Pancreas (tissue), 10 donors: ENCODE measurements around the gene PLEKHH3. TPM values are rescaled to one million over a fixed set of nuclear protein-coding genes. Genes with fewer than 3 reads are reported as not detected.
"Not testable (repeated sequence)": the region's sequence is repeated elsewhere in the genome, so short reads cannot be mapped to it uniquely, and the experiment has no call there.

Source experiments
- ATAC-seq, 4 donors: fragments of 200-7000 bp; cut with Tn5 transposase; one replicate each; pipeline versions ENCODE4 v1.8.0 to v1.9.1; 2020; ENCODE audit warnings: mild to moderate bottlenecking in 4 of 4, moderate library complexity in 4 of 4
- DNase-seq, 6 donors: peaks; one replicate each; pipeline ENCODE4 v3.0.0-alpha.2; 2020
- FAIRE-seq: peaks from 2 replicates; lab custom pipeline; 2012; peaks lifted over from hg19 to GRCh38; lab: Jason Lieb, UNC
- H3K27ac ChIP-seq, 4 donors: fragments of 200-600 bp; sonication (generic); 1 replicate in 3 of 4; 2 replicates in 1 of 4; pipeline versions ENCODE4 v1.5.0 to v1.8.0; 2020
- H3K27me3 ChIP-seq, 4 donors: fragments of 200-600 bp; one replicate each; pipeline ENCODE4 v1.8.0; 2021
- H3K36me3 ChIP-seq, 3 donors: fragments of 200-600 bp; sonication (generic) in 1 of 3; one replicate each; pipeline versions ENCODE4 v1.5.0 to v1.8.0; 2020 to 2021
- H3K4me1 ChIP-seq, 3 donors: fragments of 200-600 bp; one replicate each; pipeline ENCODE4 v1.8.0; 2021
- H3K4me3 ChIP-seq, 4 donors: fragments of 200-600 bp; sonication (generic) in 2 of 4; one replicate each; pipeline versions ENCODE4 v1.5.0 to v1.8.0; 2020 to 2021
- H3K9me3 ChIP-seq, 4 donors: fragments of 200-600 bp; one replicate each; pipeline ENCODE4 v1.8.0; 2021
- WGBS, 2 donors: extraction: QIAGEN DNeasy Blood & Tissue Kit; methylation state at CpG; one replicate each; pipeline ENCODE4 v1.1.7; 2013; 5-methylcytosine and 5-hydroxymethylcytosine counted together
- intact Hi-C, 3 donors: fragments of 100-400 bp; cut with DNase I; formaldehyde crosslinking; loops; one replicate each; pipeline versions ENCODE4 v1.11.1 to v1.14.2; 2022
- polyA plus RNA-seq, 2 donors: library from polyadenylated mRNA; stranded (reverse); fragments of 200-250 nt; gene quantifications; one replicate each; pipeline ENCODE4 v1.2.3, GENCODE V29; 2013
- total RNA-seq, 6 donors: library from RNA; stranded (reverse); fragmentation: NEBNext Ultra II Directional in 4 of 6; extraction: Animal tissue kit (Norgen Biotek cat#: 25700) in 4 of 6; gene quantifications; one replicate each; pipeline versions ENCODE4 v1.2.1 to v1.2.4, GENCODE V29; 2021 to 2023
- TF ChIP-seq, protein P1 (sequence below), 4 donors: fragments of 200-600 bp; sonication (generic) in 3 of 4; IDR thresholded peaks; one replicate each; pipeline versions ENCODE4 v1.5.0 to v1.8.0; 2021; ENCODE audit warnings: antibody characterized with exemption in 4 of 4
- donor health status: healthy with polysubstance abuse.
- donor health status: DM: no; HTN: no; CAD: no; lungs with moderate emphysema.
- donor health status: DM: no; HTN: no; CAD: no.
- donor health status: control.
- donor health status: control.
- donor health status: Bipolar disorder and iron deficiency.
- donor health status: DM: yes; HTN: yes; CAD: no.
- donor health status: DM: no; HTN: no; CAD: no.
- donor health status: DM: no; HTN: no; CAD: no.
- donor health status: DM: yes; HTN: yes; CAD: no.

Gene PLEKHH3
- total and polyA plus RNA-seq, 8 donors: 24.7 to 215 (median 59.0) TPM

DNA sequence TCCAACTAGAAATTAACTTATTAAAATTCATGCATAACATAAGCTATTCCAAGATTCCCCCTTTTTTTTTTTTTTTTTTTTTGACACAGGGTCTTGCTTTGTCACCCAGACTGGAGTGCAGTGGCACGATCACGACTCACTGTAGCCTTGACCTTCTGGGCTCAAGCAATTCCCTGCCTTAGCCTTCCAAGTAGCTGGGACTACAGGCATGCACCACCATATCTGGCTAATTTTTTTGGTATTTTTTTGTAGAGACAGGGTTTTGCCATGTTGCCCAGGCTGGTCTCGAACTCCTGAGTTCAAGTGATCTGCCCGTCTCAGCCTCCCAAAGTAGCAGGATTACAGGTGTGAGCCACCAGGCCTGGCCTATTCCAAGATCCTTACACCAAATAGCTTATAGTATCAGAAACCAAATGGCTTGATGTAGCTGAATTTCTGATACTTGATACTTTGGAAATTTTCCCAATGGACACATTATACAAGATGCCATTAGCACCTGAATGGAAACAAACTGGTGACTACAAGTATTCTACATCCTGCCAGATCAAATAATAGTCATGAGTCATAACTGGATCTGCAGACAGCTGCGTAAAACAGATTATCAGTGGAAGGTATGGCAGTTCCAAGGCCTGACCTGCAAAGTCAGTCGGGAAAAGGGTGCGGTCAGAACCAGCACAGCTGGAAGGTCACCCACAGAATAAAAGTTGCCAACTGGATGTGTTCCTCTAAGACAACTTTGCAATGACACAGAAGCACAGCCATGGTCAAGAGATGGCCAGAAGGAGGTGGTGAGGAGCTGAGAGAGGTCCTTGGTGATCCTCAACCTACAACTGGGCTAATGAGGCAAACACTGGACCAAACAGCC lies 52.8 kb downstream of the PLEKHH3 start:
- ATAC-seq (peak; percentile 87 to 95 (median 92)), FAIRE-seq (no peak), DNase-seq (peak in 5 of 6 donors; percentile 77 to 88 (median 86))
- Histone ChIP-seq H3K27ac (peak overlapping the region; percentile 14 to 81 (median 59)), H3K4me3 (no peak overlapping the region), H3K9me3 (no peaks in the 10 kb centered on the region), H3K4me1 (peaks cover 19 to 32% (median 28%) of the 10 kb centered on the region in 3 donors), H3K36me3 (no peaks in the 10 kb centered on the region), H3K27me3 (no peaks in the 10 kb centered on the region)
- TF ChIP-seq, protein P1, sequence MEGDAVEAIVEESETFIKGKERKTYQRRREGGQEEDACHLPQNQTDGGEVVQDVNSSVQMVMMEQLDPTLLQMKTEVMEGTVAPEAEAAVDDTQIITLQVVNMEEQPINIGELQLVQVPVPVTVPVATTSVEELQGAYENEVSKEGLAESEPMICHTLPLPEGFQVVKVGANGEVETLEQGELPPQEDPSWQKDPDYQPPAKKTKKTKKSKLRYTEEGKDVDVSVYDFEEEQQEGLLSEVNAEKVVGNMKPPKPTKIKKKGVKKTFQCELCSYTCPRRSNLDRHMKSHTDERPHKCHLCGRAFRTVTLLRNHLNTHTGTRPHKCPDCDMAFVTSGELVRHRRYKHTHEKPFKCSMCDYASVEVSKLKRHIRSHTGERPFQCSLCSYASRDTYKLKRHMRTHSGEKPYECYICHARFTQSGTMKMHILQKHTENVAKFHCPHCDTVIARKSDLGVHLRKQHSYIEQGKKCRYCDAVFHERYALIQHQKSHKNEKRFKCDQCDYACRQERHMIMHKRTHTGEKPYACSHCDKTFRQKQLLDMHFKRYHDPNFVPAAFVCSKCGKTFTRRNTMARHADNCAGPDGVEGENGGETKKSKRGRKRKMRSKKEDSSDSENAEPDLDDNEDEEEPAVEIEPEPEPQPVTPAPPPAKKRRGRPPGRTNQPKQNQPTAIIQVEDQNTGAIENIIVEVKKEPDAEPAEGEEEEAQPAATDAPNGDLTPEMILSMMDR (IDR thresholded peaks at IDR 0.05): no peak
- intact Hi-C loops: loop anchor here in 2 of 3 donors (5.0 to 10.0 kb wide), 2 partner anchors 48 to 51 kb away; partner anchors contain the start of gene PLEKHH3 (in 1 of the 2)
- 42 to 43% methylated on average over 7 of the region's 7 CpGs for WGBS, 2 donors

DNA sequence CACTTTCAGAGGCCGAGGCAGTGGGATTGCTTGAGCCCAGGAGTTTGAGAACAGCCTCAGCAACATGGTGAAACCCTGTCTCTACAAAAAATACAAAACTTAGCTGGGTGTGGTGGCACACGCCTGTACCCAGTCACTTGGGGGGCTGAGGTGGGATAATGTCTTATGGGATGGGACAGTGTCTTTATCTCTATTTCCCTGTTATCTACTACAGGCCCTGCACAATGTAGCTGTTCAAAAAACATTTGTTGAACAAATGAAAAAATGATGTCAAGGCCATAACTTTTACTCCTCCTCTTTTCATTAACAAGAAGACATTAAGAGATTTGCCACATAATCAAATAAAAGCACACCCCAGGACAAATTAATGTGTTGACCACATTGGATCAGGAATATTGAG lies 53.5 kb downstream of the PLEKHH3 start:
- no peak overlapping the region for H3K4me3 ChIP-seq
- no peak for FAIRE-seq
- ATAC-seq: no peak
- TF ChIP-seq, protein P1 (IDR thresholded peaks at IDR 0.05): no peak
- H3K9me3 ChIP-seq: no peaks in the 10 kb centered on the region
- H3K4me1 ChIP-seq: peaks cover 19 to 32% (median 29%) of the 10 kb centered on the region in 3 donors
- 94 to 96% methylated on average over 2 of the region's 2 CpGs for WGBS, 2 donors
- no peaks in the 10 kb centered on the region for H3K27me3 ChIP-seq
- no peak for DNase-seq
- H3K27ac ChIP-seq: peak overlapping the region in 3 of 4 donors; percentile 14 to 81 (median 80)
- no peaks in the 10 kb centered on the region for H3K36me3 ChIP-seq
- intact Hi-C loops: loop anchor here in 2 of 3 donors (5.0 to 10.0 kb wide), 2 partner anchors 49 to 52 kb away; partner anchors contain the start of gene PLEKHH3 (in 1 of the 2)

DNA sequence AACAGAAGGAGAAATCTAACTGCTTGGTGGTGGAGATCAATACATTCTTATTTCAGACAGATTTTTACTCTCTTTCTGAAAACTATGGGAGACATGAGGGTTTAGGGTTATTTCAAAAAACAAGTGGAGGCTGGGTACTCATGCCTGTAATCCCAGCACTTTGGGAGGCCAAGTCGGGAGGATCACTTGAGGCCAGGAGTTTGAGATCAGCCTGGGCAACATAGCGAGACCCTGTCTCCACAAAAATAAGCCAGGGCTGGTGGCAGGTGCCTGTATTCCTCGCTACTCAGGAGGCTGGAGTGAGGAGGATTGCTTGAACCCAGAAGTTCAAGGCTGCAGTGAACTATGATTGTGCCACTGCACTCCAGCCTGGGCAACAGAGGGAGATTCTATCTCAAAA lies 54.8 kb downstream of the PLEKHH3 start:
- H3K36me3 ChIP-seq, FAIRE-seq, H3K4me3 ChIP-seq, H3K27ac ChIP-seq, H3K27me3 ChIP-seq, H3K9me3 ChIP-seq, DNase-seq, ATAC-seq: not testable (repeated sequence)
- H3K4me1 ChIP-seq: peaks cover 27 to 37% (median 31%) of the 10 kb centered on the region in 3 donors
- WGBS, 2 donors: 89 to 92% methylated on average over 3 of the region's 3 CpGs
- intact Hi-C loops: loop anchor here in 2 of 3 donors (5.0 to 10.0 kb wide), 2 partner anchors 50 to 53 kb away; partner anchors contain the start of gene PLEKHH3 (in 1 of the 2)

DNA sequence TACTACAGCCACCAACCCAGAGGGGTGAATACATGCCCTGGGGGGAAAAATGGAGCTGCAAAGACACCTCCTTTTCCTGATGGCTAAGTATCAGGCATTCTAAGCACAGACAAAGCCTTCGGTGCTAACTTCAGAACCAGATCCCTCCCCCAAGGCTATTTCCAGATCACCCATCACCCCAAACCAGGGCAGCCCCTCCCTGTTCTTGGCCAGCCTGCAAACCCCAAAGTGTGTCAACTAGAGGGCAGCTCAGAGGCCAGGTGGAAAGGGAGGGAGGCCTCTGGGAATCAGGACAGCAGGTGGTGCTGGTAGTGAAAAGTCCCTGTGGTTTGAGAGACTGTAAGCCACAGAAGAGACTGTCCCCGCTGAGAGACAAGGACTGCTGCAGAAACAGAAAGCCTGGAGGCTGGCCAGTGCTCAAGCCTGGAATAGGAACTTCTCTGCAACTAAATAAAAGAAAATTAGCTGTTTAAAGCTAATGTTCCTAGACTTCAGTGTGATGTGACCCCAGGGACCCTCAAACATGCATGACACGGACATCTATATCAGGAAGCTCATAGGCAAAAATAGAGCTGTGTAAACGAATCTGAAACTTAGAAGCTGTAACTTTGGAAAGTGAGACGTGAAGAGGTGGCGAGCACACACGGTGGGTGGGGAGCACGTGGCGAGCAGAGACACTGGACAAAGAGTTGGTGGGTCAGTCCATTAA lies 58.2 kb downstream of the PLEKHH3 start:
- peak overlapping the region; percentile 46 to 85 (median 60) for H3K27ac ChIP-seq
- DNase-seq (peak; percentile 67 to 87 (median 85)), FAIRE-seq (no peak), ATAC-seq (peak; percentile 90 to 96 (median 96))
- peaks cover 18 to 29% (median 27%) of the 10 kb centered on the region in 3 donors for H3K4me1 ChIP-seq
- intact Hi-C loops: no loop called here
- no peaks in the 10 kb centered on the region for H3K27me3 ChIP-seq
- peaks cover 0 to 24% (median 9%) of the 10 kb centered on the region in 3 donors for H3K36me3 ChIP-seq
- TF ChIP-seq, protein P1 (IDR thresholded peaks at IDR 0.05): peak in 2 of 4 donors; percentile 11 to 19
- 25 to 26% methylated on average over 9 of the region's 9 CpGs for WGBS, 2 donors
- no peaks in the 10 kb centered on the region for H3K9me3 ChIP-seq
- H3K4me3 ChIP-seq: no peak overlapping the region

DNA sequence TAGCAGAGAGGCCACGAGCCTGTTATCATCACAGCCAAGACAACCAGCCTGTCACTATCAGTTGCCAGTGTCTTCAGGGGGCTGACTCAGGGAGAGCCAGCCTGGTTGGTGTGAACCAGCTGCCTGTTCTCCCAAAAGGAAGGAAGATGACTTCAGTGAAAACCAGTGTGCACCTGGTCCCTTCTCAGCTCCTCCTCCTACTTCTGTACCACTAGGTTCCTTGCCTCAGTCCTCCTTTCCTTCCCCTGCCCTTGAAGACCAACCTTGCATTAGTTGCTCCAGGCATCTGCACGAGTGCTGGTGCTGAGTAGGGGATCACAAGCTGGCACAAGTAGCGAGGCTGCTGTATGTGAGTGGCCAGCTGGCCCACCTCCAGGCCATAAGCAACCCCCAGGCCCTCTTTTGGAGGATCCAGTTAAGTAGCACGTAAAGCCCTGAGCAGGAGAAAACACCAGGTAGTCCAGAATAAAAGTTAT lies 58.8 kb downstream of the PLEKHH3 start:
- no peaks in the 10 kb centered on the region for H3K27me3 ChIP-seq
- H3K36me3 ChIP-seq: peaks cover 0 to 30% (median 9%) of the 10 kb centered on the region in 3 donors
- intact Hi-C loops: no loop called here
- H3K9me3 ChIP-seq: no peaks in the 10 kb centered on the region
- peak; percentile 24 to 27 (median 26) for ATAC-seq
- no peak overlapping the region for H3K4me3 ChIP-seq
- peak in 3 of 6 donors; percentile 37 to 60 (median 50) for DNase-seq
- WGBS, 2 donors: 37 to 40% methylated on average over 4 of the region's 4 CpGs
- no peak for FAIRE-seq
- TF ChIP-seq, protein P1 (IDR thresholded peaks at IDR 0.05): peak in 1 of 4 donors; percentile 2
- H3K27ac ChIP-seq: peak overlapping the region; percentile 46 to 85 (median 60)
- H3K4me1 ChIP-seq: peaks cover 13 to 27% (median 23%) of the 10 kb centered on the region in 3 donors
